Urinary bladder (tissue), 4 donors: Measurements from ENCODE around the gene TOP1. TPM values are rescaled to one million over a fixed set of nuclear protein-coding genes. Genes with fewer than 3 reads are reported as not detected.
"Not testable (repeated sequence)": the region's sequence is repeated elsewhere in the genome, so short reads cannot be mapped to it uniquely, and the experiment has no call there.

ENCODE experiments used
- DNase-seq: peaks from one replicate; pipeline ENCODE4 v3.0.0-alpha.2; 2015; ENCODE audit errors: extremely low spot score
- H3K27ac ChIP-seq: one replicate; pipeline ENCODE4 v1.5.1; 2013; ENCODE audit warnings: low read depth, mild to moderate bottlenecking, moderate library complexity
- H3K36me3 ChIP-seq: one replicate; pipeline ENCODE4 v1.6.1; 2013; ENCODE audit warnings: mild to moderate bottlenecking, moderate library complexity; ENCODE audit not compliant: insufficient read depth
- H3K4me1 ChIP-seq: one replicate; pipeline ENCODE4 v1.6.1; 2013; ENCODE audit warnings: mild to moderate bottlenecking, moderate library complexity; ENCODE audit not compliant: insufficient read depth
- H3K4me3 ChIP-seq: one replicate; pipeline ENCODE4 v1.5.1; 2013; ENCODE audit warnings: low read depth, low read length
- WGBS: extraction: QIAGEN DNeasy Blood & Tissue Kit; methylation state at CpG from one replicate; pipeline ENCODE4 v1.1.7; 2013; 5-methylcytosine and 5-hydroxymethylcytosine counted together
- polyA plus RNA-seq: library from polyadenylated mRNA; stranded (reverse); fragments of 200-250 nt; gene quantifications from one replicate; pipeline ENCODE4 v1.2.3, GENCODE V29; 2013
- total RNA-seq: library from RNA; depleted of rRNA; stranded (reverse); fragments of >200 nt; gene quantifications from one replicate; pipeline ENCODE4 v1.2.3, GENCODE V29; 2014
- donor health status: healthy with polysubstance abuse.
- donor health status: healthy.

TOP1 gene
- total and polyA plus RNA-seq, 2 donors = 26.9 to 29.2 TPM

DNA sequence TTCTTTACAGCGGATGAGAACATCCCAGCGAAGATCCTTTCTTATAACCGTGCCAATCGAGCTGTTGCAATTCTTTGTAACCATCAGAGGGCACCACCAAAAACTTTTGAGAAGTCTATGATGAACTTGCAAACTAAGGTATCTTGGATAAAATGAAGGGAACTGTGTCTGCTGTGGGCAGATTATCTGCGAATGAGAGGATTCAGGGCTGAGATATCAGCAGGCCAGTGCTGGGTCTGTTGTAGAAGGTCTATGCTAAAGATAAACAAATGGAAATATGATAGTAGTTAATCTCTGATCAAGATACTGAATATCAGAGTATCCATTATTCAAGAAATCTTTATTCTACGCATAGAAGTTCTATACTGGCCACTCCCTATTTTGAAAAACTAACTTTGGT, 89.5 kb downstream of the TOP1 start:
- H3K4me1 ChIP-seq, H3K4me3 ChIP-seq, H3K36me3 ChIP-seq, DNase-seq, H3K27ac ChIP-seq: not testable (repeated sequence)
- WGBS = 67% methylated on average over 6 of the region's 6 CpGs

DNA sequence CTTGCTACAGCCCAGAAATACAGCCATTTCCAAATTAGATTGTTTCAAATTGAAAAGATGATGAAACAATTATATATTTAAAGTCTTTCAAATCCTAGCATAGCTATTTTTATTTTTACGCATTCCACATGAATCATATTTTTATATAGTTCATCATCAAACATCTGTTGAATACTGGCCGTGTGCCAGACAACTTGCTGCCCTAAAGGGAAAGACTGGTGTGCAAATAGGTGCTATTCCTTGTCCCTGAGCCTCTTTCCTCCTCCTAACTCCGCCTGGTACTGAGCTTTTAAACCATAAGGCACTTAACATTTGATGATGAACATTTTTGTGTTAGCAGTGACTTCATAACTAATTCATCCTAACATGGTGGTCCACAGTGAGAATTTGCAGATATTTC, 90.0 kb downstream of the TOP1 start:
- WGBS = 76% methylated on average over 3 of the region's 3 CpGs
- Histone ChIP-seq H3K4me3 (no peak overlapping the region), H3K4me1 (no peaks in the 10 kb centered on the region), H3K27ac (no peak overlapping the region), H3K36me3 (peaks cover 8% of the 10 kb centered on the region)
- DNase-seq = no peak

DNA sequence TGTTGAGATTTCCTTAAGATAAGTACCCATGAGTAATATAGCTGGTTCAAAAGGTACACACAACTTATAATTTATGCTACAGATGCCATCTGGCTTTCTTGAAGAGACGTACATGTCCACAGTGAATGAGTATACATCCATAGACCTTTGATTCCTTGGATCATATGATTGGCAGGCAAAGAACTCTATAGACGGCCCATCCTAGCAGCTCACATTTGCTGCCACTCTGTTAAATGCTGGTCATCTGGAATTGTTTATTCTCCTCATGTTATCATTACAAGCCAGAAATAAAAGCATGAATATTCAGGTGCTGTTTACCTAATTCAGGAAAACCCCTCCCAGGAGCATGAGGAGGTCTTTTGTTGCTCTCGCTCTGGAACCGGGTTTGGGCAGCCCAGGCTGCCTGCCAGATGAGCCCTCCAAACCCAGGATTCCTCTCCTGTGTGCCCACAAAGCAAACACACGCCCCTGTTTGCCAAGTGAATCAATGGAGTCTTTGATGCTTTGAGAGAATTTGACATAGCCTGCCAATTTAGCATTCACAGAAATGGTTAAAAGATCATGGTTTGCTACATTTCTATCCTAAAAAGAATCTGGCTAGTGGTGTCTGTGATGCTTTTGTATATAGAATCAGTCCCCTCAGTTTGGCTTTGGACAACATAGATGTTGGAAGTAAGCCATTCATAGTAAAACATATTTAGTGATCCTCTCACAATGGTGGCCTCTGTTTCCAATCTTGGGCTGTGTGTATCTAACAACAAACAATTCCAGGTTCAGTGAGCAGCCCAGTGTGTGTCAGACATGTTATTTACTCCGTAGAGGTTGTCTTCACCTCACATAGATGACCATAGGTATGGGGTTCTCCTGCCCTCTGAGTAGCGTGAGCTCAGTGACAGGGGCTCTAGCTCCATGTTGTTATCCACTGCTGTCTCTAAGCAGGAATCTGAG, 91.3 kb downstream of the TOP1 start:
- H3K4me3 ChIP-seq = no peak overlapping the region
- H3K27ac ChIP-seq = no peak overlapping the region
- H3K36me3 ChIP-seq = peaks cover 10% of the 10 kb centered on the region
- no peaks in the 10 kb centered on the region for H3K4me1 ChIP-seq
- 79% methylated on average over 7 of the region's 7 CpGs for WGBS
- no peak for DNase-seq

DNA sequence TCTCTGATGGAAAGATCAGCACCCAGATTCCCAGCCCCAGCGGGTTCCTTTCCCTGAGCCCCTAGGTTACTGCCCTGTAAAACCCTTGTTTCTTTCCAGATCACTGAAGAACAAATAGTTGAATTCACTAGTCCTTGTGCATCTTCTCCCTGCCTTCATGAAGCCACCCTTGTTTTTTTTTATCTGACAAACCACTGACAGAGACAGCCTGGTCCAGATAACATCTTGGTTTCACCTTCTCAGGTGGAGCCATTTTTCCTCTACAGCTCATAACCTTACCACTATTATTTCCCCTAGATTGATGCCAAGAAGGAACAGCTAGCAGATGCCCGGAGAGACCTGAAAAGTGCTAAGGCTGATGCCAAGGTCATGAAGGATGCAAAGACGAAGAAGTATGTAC, 92.8 kb downstream of the TOP1 start:
- no peak for DNase-seq
- no peak overlapping the region for H3K4me3 ChIP-seq
- WGBS = 92% methylated on average over 3 of the region's 3 CpGs
- H3K27ac ChIP-seq = no peak overlapping the region
- peaks cover 12% of the 10 kb centered on the region for H3K36me3 ChIP-seq
- H3K4me1 ChIP-seq = no peaks in the 10 kb centered on the region

DNA sequence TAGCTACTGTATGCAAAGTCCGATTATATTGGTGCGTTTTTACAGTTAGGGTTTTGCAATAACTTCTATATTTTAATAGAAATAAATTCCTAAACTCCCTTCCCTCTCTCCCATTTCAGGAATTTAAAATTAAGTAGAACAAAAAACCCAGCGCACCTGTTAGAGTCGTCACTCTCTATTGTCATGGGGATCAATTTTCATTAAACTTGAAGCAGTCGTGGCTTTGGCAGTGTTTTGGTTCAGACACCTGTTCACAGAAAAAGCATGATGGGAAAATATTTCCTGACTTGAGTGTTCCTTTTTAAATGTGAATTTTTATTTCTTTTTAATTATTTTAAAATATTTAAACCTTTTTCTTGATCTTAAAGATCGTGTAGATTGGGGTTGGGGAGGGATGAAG, 95.0 kb downstream of the TOP1 start:
- DNase-seq = no peak
- Histone ChIP-seq H3K4me3 (no peak overlapping the region), H3K36me3 (peaks cover 12% of the 10 kb centered on the region), H3K4me1 (no peaks in the 10 kb centered on the region), H3K27ac (no peak overlapping the region)
- WGBS = 89% methylated on average over 6 of the region's 6 CpGs

DNA sequence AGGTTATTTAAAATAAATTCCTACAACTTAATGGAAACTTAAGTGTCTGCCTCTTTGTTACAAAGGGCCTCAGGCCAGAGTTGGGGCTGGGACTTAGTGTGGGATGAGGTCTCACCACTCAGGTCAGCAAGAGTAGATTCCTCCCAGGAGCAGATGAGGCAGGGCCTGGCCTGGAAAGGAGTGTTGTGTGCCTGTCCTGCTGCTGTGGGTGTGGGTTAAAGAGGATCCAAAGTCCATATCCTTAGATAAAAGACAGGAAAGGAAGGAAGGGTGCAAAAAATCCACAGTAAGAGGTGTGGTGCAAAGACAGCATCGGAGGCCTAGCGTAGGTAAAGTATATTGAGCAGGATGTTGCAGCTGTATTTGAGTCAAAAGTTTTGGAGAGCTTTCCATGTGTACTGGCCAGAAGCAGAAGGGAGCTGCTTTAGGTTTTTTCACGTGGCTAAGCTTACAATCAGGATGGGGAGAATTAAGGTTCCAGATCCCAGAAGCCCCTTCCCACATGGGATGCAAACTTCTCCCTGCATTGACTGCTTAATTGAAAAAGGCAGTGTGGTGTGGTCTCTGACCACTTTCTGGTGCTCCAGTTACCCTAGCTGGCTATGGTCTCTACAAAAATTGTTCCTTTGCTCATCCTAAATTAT, 96.0 kb downstream of the TOP1 start:
- Histone ChIP-seq H3K36me3 (peaks cover 12% of the 10 kb centered on the region), H3K4me1 (no peaks in the 10 kb centered on the region), H3K4me3 (no peak overlapping the region), H3K27ac (no peak overlapping the region)
- DNase-seq = no peak
- WGBS = 81% methylated on average over 3 of the region's 3 CpGs

DNA sequence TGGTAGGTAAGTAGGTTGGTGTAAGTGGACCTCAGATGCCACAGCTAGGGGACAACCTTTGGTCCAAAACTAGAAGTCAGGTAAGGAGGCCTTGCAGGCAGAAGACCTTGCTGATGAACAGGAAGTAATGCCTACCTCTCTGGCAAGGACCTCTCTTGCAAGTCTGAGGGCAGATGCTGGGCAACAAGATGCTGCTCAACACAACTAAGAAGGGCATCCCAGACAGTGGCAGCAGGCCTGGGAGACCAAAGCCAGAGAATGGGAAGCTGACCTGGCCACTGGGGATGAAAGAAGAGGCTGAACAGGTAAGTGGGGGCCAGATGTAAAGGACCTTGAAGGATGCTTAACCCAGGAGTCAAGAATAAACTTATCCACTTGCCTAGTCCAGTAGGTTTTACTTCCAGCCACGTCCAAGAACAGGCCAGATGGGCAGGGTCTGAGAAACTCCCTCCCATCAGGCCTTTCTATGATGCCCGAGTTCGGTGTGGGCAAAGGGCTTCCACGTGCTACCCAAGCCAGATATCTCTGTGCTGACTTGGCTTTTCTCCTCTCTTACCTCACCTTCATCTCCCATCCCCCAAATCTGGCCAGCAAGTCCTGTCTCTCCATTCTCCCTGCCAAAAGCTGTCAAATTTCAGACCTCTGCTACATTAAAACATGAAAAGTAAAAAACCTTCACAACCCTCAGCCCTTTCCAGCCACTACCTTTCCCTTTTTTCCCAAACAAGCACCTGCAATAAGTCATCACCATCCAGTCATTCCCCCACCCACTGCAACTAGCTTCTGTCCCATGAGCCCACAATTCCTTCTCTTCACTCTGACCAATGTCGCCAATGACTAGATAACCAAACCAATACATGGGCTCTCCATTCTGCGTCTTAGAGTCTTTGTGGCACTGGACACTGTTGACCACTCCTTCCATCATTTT, 97.2 kb downstream of the TOP1 start:
- no peaks in the 10 kb centered on the region for H3K4me1 ChIP-seq
- H3K4me3 ChIP-seq = no peak overlapping the region
- WGBS = 79% methylated on average over 6 of the region's 6 CpGs
- H3K36me3 ChIP-seq = peaks cover 12% of the 10 kb centered on the region
- no peak overlapping the region for H3K27ac ChIP-seq
- DNase-seq = no peak

DNA sequence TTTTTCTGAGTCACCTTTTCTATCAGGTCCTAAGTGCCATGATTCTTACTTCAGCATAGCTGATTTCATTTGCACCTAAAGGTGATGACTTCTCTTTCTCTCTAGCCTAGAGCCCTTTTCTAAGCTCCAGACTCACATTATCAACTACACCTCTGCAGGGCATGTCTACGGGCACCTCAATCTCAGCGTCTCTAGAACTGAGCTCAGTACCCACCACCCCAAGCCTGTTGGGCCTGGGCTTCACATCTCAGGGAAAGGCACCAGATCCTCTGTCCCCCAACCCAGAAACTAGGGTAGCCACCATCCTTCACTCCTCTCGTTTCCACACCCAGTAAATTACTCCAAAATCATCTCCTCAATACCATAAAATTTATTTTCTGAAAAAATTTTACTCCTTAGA, 98.1 kb downstream of the TOP1 start:
- Histone ChIP-seq H3K36me3 (peaks cover 12% of the 10 kb centered on the region), H3K4me1 (no peaks in the 10 kb centered on the region), H3K27ac (no peak overlapping the region), H3K4me3 (no peak overlapping the region)
- no peak for DNase-seq
- 94% methylated on average over 3 of the region's 3 CpGs for WGBS

DNA sequence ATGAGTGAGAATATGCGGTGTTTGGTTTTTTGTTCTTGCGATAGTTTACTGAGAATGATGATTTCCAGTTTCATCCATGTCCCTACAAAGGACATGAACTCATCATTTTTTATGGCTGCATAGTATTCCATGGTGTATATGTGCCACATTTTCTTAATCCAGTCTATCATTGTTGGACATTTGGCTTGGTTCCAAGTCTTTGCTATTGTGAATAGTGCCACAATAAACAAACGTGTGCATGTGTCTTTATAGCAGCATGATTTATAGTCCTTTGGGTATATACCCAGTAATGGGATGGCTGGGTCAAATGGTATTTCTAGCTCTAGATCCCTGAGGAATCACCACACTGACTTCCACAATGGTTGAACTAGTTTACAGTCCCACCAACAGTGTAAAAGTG, 99.7 kb downstream of the TOP1 start:
- not testable (repeated sequence) for H3K36me3 ChIP-seq, H3K4me1 ChIP-seq, H3K4me3 ChIP-seq, DNase-seq, H3K27ac ChIP-seq
- WGBS = 50% methylated on average over 1 of the region's 3 CpGs

DNA sequence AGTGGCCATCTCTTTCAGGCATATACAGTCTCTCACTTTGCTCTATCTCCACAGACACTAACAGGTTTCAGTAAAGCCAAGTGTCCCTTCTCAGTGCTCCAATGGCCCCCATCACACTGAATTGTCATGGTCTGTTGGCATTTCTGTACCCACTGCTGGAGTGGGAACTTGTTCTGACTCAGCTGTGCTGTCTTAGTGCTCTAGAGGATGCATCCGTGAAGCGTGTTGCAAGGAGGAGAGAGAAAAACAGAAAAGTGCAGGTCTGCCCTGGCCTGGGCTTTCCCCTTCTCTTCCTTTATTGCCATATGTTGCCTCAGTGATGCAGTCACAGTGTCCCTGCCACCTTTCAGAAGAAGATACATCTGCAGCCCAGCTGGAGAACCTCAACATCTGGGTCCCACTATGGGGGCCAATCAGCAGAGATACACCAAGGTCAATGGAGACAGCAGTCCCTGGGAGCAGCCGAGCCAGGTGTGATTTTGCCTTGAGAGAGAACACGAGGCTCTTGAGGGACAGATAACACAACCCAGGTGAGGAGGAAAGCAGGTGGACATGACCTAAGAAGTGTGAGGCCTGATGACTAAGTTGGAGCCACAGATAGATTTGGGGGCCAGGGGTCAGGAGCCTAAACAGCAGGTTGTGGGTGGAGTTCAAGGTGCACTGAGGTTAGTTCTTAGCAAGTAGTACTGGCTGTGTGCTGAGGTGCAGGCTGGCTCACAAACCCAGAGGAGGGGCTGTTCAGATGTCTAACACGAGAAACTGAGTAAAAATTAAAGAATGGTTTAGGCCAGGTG, 103.2 kb downstream of the TOP1 start:
- Histone ChIP-seq H3K4me3 (no peak overlapping the region), H3K27ac (no peak overlapping the region), H3K4me1 (no peaks in the 10 kb centered on the region), H3K36me3 (no peaks in the 10 kb centered on the region)
- 80% methylated on average over 5 of the region's 5 CpGs for WGBS
- no peak for DNase-seq

DNA sequence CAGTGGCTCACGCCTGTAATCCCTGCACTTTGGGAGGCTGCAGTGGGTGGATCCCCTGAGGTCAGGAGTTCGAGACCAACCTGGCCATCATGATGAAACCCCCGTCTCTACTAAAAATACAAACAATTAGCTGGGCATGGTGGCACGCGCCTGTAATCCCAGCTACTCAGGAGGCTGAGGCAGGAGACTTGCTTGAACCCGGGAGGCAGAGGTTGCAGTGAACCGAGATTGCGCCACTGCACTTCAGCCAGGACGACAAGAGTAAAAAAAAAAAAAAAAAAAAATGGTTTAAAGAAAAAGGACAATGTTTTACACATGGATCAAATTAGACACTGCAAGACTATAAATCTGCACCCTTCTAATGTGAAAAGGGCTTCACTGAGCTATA, 103.8 kb downstream of the TOP1 start:
- H3K4me1 ChIP-seq, H3K4me3 ChIP-seq, H3K36me3 ChIP-seq, H3K27ac ChIP-seq, DNase-seq: not testable (repeated sequence)
- WGBS = 90% methylated on average over 9 of the region's 9 CpGs

DNA sequence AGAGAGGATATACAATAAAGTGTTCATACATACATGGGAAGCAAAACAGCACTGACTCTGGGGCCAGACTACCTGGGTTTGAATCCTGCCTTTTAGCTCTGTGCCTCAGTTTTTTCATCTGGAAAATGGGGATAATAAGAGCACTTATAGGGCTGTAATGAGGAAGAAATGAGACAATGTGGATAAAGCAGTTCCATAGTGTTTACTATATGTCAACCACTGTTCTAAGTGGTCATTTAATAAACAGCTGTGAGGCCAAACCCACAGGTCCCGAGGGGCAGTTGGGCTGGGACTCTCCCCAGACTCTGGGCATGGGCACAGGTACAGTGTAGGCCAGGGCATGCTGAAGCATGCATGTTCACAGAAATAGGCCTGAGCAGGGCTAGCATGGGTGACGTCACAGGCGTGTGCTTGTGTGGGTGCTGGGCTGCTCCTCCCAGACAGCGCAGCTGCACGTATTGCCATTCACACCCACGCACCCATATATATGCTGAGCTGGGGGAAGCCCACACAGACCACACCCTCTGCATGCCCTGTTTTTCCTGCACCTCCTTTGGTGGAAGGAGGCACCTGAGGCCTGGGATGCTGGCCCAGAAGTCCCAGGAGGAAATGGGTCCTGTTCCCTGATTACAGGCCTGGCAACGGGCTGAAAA, 105.2 kb downstream of the TOP1 start:
- DNase-seq = no peak
- Histone ChIP-seq H3K27ac (no peak overlapping the region), H3K4me3 (no peak overlapping the region), H3K4me1 (no peaks in the 10 kb centered on the region), H3K36me3 (no peaks in the 10 kb centered on the region)
- 78% methylated on average over 7 of the region's 7 CpGs for WGBS
